ENCODE data around the gene B3GALT2. TPM values are rescaled to one million over a fixed set of nuclear protein-coding genes. Genes with fewer than 3 reads are reported as not detected.

The B3GALT2 gene
- total RNA-seq, 2 donors from 2014 or later: 3.5 to 5.2 TPM

DNA sequence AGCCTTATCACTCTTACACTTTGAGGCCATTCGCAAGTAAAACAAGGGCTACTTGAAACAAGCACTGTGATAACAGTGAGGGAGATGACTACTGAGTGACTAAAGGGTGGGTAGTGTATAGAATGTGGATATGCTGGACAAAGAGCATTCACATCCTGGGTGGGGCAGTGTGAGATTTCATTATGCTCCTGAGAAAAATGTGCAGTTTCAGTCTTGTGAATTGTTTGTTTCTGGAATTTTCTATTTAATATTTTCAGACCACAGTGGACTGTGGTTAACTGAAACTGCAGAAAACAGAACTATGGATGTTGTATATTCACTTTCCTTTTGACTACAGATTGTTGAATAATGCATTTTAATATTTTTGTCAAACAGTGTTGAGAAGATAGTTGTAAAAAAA, 25.1 kb upstream of the B3GALT2 start:
- H3K9me3 ChIP-seq: no peaks in the 10 kb centered on the region
- no peaks in the 10 kb centered on the region for H3K4me1 ChIP-seq (replicated peaks)
- intact Hi-C loops (cut with DNase I): no loop called here
- no peaks in the 10 kb centered on the region for H3K36me3 ChIP-seq
- H3K4me3 ChIP-seq: no peak overlapping the region
- no peak for DNase-seq (ENCODE audit: low spot score)
- TF ChIP-seq, protein P1, sequence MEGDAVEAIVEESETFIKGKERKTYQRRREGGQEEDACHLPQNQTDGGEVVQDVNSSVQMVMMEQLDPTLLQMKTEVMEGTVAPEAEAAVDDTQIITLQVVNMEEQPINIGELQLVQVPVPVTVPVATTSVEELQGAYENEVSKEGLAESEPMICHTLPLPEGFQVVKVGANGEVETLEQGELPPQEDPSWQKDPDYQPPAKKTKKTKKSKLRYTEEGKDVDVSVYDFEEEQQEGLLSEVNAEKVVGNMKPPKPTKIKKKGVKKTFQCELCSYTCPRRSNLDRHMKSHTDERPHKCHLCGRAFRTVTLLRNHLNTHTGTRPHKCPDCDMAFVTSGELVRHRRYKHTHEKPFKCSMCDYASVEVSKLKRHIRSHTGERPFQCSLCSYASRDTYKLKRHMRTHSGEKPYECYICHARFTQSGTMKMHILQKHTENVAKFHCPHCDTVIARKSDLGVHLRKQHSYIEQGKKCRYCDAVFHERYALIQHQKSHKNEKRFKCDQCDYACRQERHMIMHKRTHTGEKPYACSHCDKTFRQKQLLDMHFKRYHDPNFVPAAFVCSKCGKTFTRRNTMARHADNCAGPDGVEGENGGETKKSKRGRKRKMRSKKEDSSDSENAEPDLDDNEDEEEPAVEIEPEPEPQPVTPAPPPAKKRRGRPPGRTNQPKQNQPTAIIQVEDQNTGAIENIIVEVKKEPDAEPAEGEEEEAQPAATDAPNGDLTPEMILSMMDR (IDR thresholded peaks at IDR 0.05): no peak
- TF ChIP-seq POLR2A (IDR thresholded peaks at IDR 0.05) (no peak), POLR2AphosphoS5 (IDR thresholded peaks at IDR 0.05) (no peak)
- no peak overlapping the region for H3K27ac ChIP-seq
- no peaks in the 10 kb centered on the region for H3K27me3 ChIP-seq (replicated peaks; ENCODE audit: insufficient read depth)
- 94% methylated on average over 1 of the region's 1 CpG for WGBS

DNA sequence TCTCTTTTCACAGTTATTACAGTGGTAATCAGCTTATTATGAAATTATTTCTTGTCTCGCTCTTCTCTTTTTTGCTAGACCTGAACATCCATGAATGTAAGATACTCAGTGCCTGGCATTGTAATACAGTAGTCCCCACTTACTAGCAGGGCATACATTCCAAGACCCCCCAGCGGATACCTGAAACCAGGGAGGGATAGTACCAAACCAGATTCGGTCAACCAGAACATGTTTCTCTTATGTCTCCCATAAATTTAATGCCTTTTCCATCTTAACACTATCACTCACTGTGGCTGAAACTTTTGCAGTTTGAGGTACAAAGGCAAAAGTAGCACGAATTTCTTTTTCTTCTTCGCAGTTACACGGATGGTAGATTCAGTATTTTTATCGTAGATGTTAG, 24.6 kb upstream of the B3GALT2 start:
- DNase-seq (ENCODE audit: low spot score): no peak
- TF ChIP-seq POLR2A (IDR thresholded peaks at IDR 0.05) (no peak), POLR2AphosphoS5 (IDR thresholded peaks at IDR 0.05) (no peak)
- TF ChIP-seq, protein P1 (IDR thresholded peaks at IDR 0.05): no peak
- Histone ChIP-seq H3K4me3 (no peak overlapping the region), H3K36me3 (no peaks in the 10 kb centered on the region), H3K4me1 (replicated peaks) (no peaks in the 10 kb centered on the region), H3K27me3 (replicated peaks; ENCODE audit: insufficient read depth) (no peaks in the 10 kb centered on the region), H3K27ac (no peak overlapping the region), H3K9me3 (no peaks in the 10 kb centered on the region)
- intact Hi-C loops (cut with DNase I): no loop called here
- whole genome bisulfite sequencing: 96% methylated on average over 7 of the region's 7 CpGs

DNA sequence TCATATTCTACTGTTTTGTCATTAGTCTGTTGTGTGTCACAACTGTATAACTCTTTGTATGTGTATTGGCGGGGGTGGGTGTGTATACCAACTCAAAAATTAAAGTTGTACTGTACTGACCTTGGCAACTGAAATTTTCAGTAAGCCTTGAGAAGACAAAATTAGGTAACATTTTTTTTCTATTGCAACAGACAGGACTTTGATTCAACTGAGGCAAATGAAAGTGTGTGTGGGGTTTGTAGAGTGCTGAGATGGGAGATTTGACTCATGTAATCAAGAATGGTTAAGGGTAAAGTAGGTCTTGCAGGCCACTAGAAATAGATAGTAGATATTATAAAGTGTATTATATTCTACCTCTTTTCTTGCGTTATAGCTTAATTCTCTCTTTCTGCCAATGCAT, 14.6 kb upstream of the B3GALT2 start:
- DNase-seq (ENCODE audit: low spot score): no peak
- WGBS: 95% methylated on average over 2 of the region's 2 CpGs
- Histone ChIP-seq H3K9me3 (no peaks in the 10 kb centered on the region), H3K27me3 (replicated peaks; ENCODE audit: insufficient read depth) (no peaks in the 10 kb centered on the region), H3K36me3 (no peaks in the 10 kb centered on the region), H3K4me3 (no peak overlapping the region), H3K27ac (no peak overlapping the region), H3K4me1 (replicated peaks) (no peaks in the 10 kb centered on the region)
- TF ChIP-seq, protein P1 (IDR thresholded peaks at IDR 0.05): no peak
- TF ChIP-seq POLR2AphosphoS5 (IDR thresholded peaks at IDR 0.05): no peak
- no peak for TF ChIP-seq POLR2A (IDR thresholded peaks at IDR 0.05)
- intact Hi-C loops (cut with DNase I): no loop called here

DNA sequence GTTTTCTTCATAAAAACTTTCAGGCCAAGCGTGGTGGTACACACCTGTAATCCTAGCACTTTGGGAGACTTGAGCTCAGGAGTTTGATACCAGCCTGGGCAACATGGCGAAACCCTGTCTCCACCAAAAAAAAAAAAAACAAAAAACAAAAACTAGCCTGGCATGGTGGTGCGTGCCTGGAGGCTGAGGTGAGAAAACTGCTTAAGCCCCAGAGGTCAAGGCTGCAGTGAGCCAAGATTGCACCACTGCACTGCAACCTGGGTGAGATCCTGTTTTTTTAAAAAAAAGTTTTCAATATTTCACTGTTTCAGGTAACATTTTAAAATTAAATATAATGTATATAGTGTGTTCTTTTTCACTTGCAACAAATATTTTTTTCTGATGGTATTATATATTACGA, 13.5 kb upstream of the B3GALT2 start:
- no peaks in the 10 kb centered on the region for H3K27me3 ChIP-seq (replicated peaks; ENCODE audit: insufficient read depth)
- WGBS: 97% methylated on average over 4 of the region's 4 CpGs
- H3K4me1 ChIP-seq (replicated peaks): no peaks in the 10 kb centered on the region
- TF ChIP-seq, protein P1 (IDR thresholded peaks at IDR 0.05): no peak
- no peak for TF ChIP-seq POLR2AphosphoS5 (IDR thresholded peaks at IDR 0.05)
- TF ChIP-seq POLR2A (IDR thresholded peaks at IDR 0.05): no peak
- H3K36me3 ChIP-seq: no peaks in the 10 kb centered on the region
- no peak overlapping the region for H3K4me3 ChIP-seq
- no peak overlapping the region for H3K27ac ChIP-seq
- intact Hi-C loops (cut with DNase I): no loop called here
- no peak for DNase-seq (ENCODE audit: low spot score)
- H3K9me3 ChIP-seq: no peaks in the 10 kb centered on the region

- Histone ChIP-seq H3K27me3 (replicated peaks; ENCODE audit: insufficient read depth) (no peaks in the 10 kb centered on the region), H3K27ac (no peak overlapping the region), H3K4me3 (no peak overlapping the region), H3K9me3 (no peaks in the 10 kb centered on the region), H3K4me1 (replicated peaks) (no peaks in the 10 kb centered on the region), H3K36me3 (no peaks in the 10 kb centered on the region)
- no peak for DNase-seq (ENCODE audit: low spot score)
- intact Hi-C loops (cut with DNase I): no loop called here
- 87% methylated on average over 8 of the region's 8 CpGs for WGBS
- TF ChIP-seq, protein P1 (IDR thresholded peaks at IDR 0.05): no peak
- no peak for TF ChIP-seq POLR2A (IDR thresholded peaks at IDR 0.05)
- TF ChIP-seq POLR2AphosphoS5 (IDR thresholded peaks at IDR 0.05): no peak
Observed at GRCh38 chr1:193192586-193192985, 6.2 kb upstream of the B3GALT2 start.
